HCT116 (cell line): Measurements from ENCODE around the gene F10. TPM values are rescaled to one million over a fixed set of nuclear protein-coding genes. Genes with fewer than 3 reads are reported as not detected.

Experiments
- ATAC-seq: fragments of 200-7000 bp; cut with Tn5 transposase; 2 replicates; pipeline ENCODE4 v1.9.1; 2020; ENCODE audit warnings: mild to moderate bottlenecking, moderate library complexity
- BruUV-seq: library from RNA; stranded (reverse); fragments of 400-500 nt; replicated peaks from 2 replicates; lab custom pipeline; 2021; lab: Mats Ljungman, UMichigan
- CTCF ChIA-PET: fragments of 300-600 bp; sonication (Branson Sonifier 250); formaldehyde crosslinking; loops from one replicate; lab custom pipeline; 2021; ENCODE audit warnings: antibody characterized with exemption; lab: Charles Lee
- POLR2A ChIA-PET: fragments of 300-600, 350-600 bp; sonication (Branson Sonifier 250); formaldehyde crosslinking; loops from one replicate; lab custom pipeline; 2021; ENCODE audit warnings: antibody characterized with exemption; lab: Charles Lee
- RAD21 ChIA-PET, 2 experiments: fragments of 300-600 bp; sonication (Branson Sonifier 250); formaldehyde crosslinking; loops; one replicate each; lab custom pipeline; 2023; ENCODE audit warnings: low total read pairs in 2 of 2; ENCODE audit not compliant: uncharacterized antibody in 2 of 2, unreplicated experiment in 2 of 2, low non-redundant PET in 1 of 2; lab: Charles Lee
- DNase-seq: peaks from one replicate; pipeline ENCODE4 v3.0.0-alpha.2; 2010; ENCODE audit warnings: low read depth, low spot score
- H2AFZ ChIP-seq: fragments of 200-600 bp; shearing (Covaris generic), sonication (generic); 2 replicates; pipeline ENCODE4 v1.6.1; 2017; ENCODE audit warnings: low read depth, mixed run types, mixed read lengths, antibody characterized with exemption, low read length; ENCODE audit not compliant: poor library complexity, severe bottlenecking
- H3K27ac ChIP-seq: 2 replicates; pipeline ENCODE4 v1.5.1; 2012; ENCODE audit warnings: low read depth, low read length
- H3K27me3 ChIP-seq: fragments of 200-600 bp; sonication (generic); 2 replicates; pipeline ENCODE4 v1.6.1; 2016; ENCODE audit warnings: mixed run types, low read length, mixed read lengths; ENCODE audit not compliant: insufficient read depth
- H3K36me3 ChIP-seq, 2 experiments: fragments of 200-500 bp in 1 of 2; fragments of 200-600 bp in 1 of 2; sonication (Bioruptor generic) in 1 of 2; sonication (generic) in 1 of 2; 2 replicates each; pipeline versions ENCODE4 v1.5.1 to v1.6.1; 2014 to 2016; ENCODE audit warnings: low read length in 2 of 2, inconsistent platforms in 1 of 2, mixed read lengths in 1 of 2, mixed run types in 1 of 2; ENCODE audit not compliant: insufficient read depth in 2 of 2, control insufficient read depth in 1 of 2
- H3K4me1 ChIP-seq, 2 experiments: fragments of 200-600 bp in 1 of 2; sonication (generic) in 1 of 2; 2 replicates each; pipeline versions ENCODE4 v1.5.1 to v1.6.1; 2012 to 2017; ENCODE audit warnings: low read length in 2 of 2, inconsistent platforms in 1 of 2, mild to moderate bottlenecking in 1 of 2, mixed read lengths in 1 of 2, mixed run types in 1 of 2, moderate library complexity in 1 of 2; ENCODE audit not compliant: insufficient read depth in 2 of 2, control insufficient read depth in 1 of 2
- H3K4me2 ChIP-seq: fragments of 200-600 bp; sonication (generic); 2 replicates; pipeline ENCODE4 v1.6.1; 2017; ENCODE audit warnings: mixed run types, low read length, mixed read lengths
- H3K4me3 ChIP-seq, 2 experiments: fragments of 200-600 bp in 1 of 2; sonication (generic) in 1 of 2; replicated peaks in 1 of 2; 2 replicates each; pipeline ENCODE4 v1.5.1; 2011 to 2016; ENCODE audit warnings: low read length in 2 of 2, control low read depth in 1 of 2, low read depth in 1 of 2, mild to moderate bottlenecking in 1 of 2, mixed read lengths in 1 of 2, mixed run types in 1 of 2
- H3K79me2 ChIP-seq: fragments of 200-600 bp; sonication (generic); 2 replicates; pipeline ENCODE4 v1.6.1; 2017; ENCODE audit warnings: mild to moderate bottlenecking, mixed run types, low read length, moderate library complexity, mixed read lengths; ENCODE audit not compliant: insufficient read depth
- H3K9ac ChIP-seq: fragments of 200-600 bp; sonication (generic); 2 replicates; pipeline ENCODE4 v1.6.1; 2016; ENCODE audit warnings: low read length, mixed read lengths
- H3K9me2 ChIP-seq: fragments of 200-600 bp; sonication (generic), shearing (Covaris generic); 2 replicates; pipeline ENCODE4 v1.6.1; 2017; ENCODE audit warnings: mixed run types, mild to moderate bottlenecking, moderate library complexity; ENCODE audit not compliant: insufficient read depth
- H3K9me3 ChIP-seq, 2 experiments: fragments of 200-500 bp in 1 of 2; fragments of 200-600 bp in 1 of 2; sonication (Bioruptor generic) in 1 of 2; sonication (generic) in 1 of 2; 2 replicates each; pipeline ENCODE4 v1.6.1; 2014 to 2017; ENCODE audit warnings: low read length in 2 of 2, mixed read lengths in 2 of 2, inconsistent platforms in 1 of 2, low read depth in 1 of 2, mild to moderate bottlenecking in 1 of 2, mixed run types in 1 of 2, moderate library complexity in 1 of 2; ENCODE audit not compliant: control insufficient read depth in 1 of 2, insufficient read depth in 1 of 2
- H4K20me1 ChIP-seq: fragments of 200-600 bp; sonication (generic), shearing (Covaris generic); 2 replicates; pipeline ENCODE4 v1.6.1; 2017; ENCODE audit warnings: mixed run types, mild to moderate bottlenecking, moderate library complexity; ENCODE audit not compliant: insufficient read depth
- ATF3 ChIP-seq: IDR thresholded peaks from 2 replicates; pipeline ENCODE4 v1.6.1; 2012
- CBX3 ChIP-seq: IDR thresholded peaks from 2 replicates; pipeline ENCODE4 v1.6.1; 2012; ENCODE audit warnings: low read depth
- CEBPB ChIP-seq: IDR thresholded peaks from 2 replicates; pipeline ENCODE4 v1.6.1; 2012; ENCODE audit warnings: low read depth
- EGR1 ChIP-seq: IDR thresholded peaks from 2 replicates; pipeline ENCODE4 v1.6.1; 2012; ENCODE audit warnings: low read depth
- ELF1 ChIP-seq: IDR thresholded peaks from 2 replicates; pipeline ENCODE4 v1.6.1; 2012; ENCODE audit warnings: low read depth, borderline replicate concordance
- EZH2 ChIP-seq: fragments of 200-600 bp; sonication (generic); IDR thresholded peaks from 2 replicates; pipeline ENCODE4 v1.6.1; 2017; ENCODE audit warnings: antibody characterized with exemption, mixed run types
- EZH2phosphoT487 ChIP-seq: fragments of 200-600 bp; IDR thresholded peaks from 2 replicates; pipeline ENCODE4 v1.6.1; 2018; ENCODE audit warnings: antibody characterized with exemption, borderline replicate concordance
- JUND ChIP-seq: IDR thresholded peaks from 2 replicates; pipeline ENCODE4 v1.6.1; 2012
- POLR2A ChIP-seq: IDR thresholded peaks from 2 replicates; pipeline ENCODE4 v1.7.0; 2011; ENCODE audit warnings: borderline replicate concordance; ENCODE audit not compliant: insufficient read depth, insufficient read length; ENCODE audit errors: extremely low read depth
- POLR2AphosphoS5 ChIP-seq: IDR thresholded peaks from 2 replicates; pipeline ENCODE4 v1.6.1; 2011; ENCODE audit warnings: mild to moderate bottlenecking, low read depth, low read length, moderate library complexity
- SIN3A ChIP-seq: IDR thresholded peaks from 2 replicates; pipeline ENCODE4 v1.6.1; 2012; ENCODE audit warnings: low read depth
- SP1 ChIP-seq: IDR thresholded peaks from 2 replicates; pipeline ENCODE4 v1.6.1; 2012; ENCODE audit warnings: low read depth
- SRF ChIP-seq: IDR thresholded peaks from 2 replicates; pipeline ENCODE4 v1.6.1; 2012; ENCODE audit warnings: low read depth
- TCF7L2 ChIP-seq: IDR thresholded peaks from 2 replicates; pipeline ENCODE4 v1.7.0; 2011; ENCODE audit warnings: borderline replicate concordance, inconsistent platforms; ENCODE audit not compliant: insufficient read depth, insufficient read length; ENCODE audit errors: extremely low read depth
- YY1 ChIP-seq: IDR thresholded peaks from 2 replicates; pipeline ENCODE4 v1.6.1; 2011; ENCODE audit warnings: low read length, low read depth, moderate library complexity, mild to moderate bottlenecking; ENCODE audit not compliant: insufficient replicate concordance; ENCODE audit errors: extremely low read depth
- ZFX ChIP-seq: fragments of 450-650 bp; IDR thresholded peaks from 2 replicates; pipeline ENCODE4 v1.6.1; 2017
- ZNF274 ChIP-seq: fragments of 200-500 bp; sonication (Bioruptor generic); IDR thresholded peaks from 2 replicates; pipeline ENCODE4 v1.6.1; 2014; ENCODE audit warnings: mild to moderate bottlenecking, low read depth, low read length, inconsistent platforms
- intact Hi-C: fragments of 100-400 bp; cut with micrococcal nuclease; formaldehyde crosslinking; loops from 2 replicates; pipeline ENCODE4 v1.10.0; 2022
- total RNA-seq: library from RNA; stranded (reverse); gene quantifications from one replicate; pipeline ENCODE4 v1.2.1, GENCODE V29; 2021; ENCODE audit not compliant: unreplicated experiment
- TF ChIP-seq, protein P1 (sequence below): IDR thresholded peaks from 2 replicates; pipeline ENCODE4 v1.6.1; 2012; ENCODE audit warnings: low read depth
- TF ChIP-seq, protein P2 (sequence below), 3 experiments: fragments of 200-600 bp in 1 of 3; sonication (generic) in 1 of 3; IDR thresholded peaks in 2 of 3; conservative IDR thresholded peaks in 1 of 3; 2 replicates each; pipeline ENCODE4 v1.5.1; 2012 to 2017; ENCODE audit warnings: low read depth in 2 of 3, low read length in 2 of 3, antibody characterized with exemption in 1 of 3, borderline replicate concordance in 1 of 3, control low read depth in 1 of 3, mild to moderate bottlenecking in 1 of 3, mixed read lengths in 1 of 3, mixed run types in 1 of 3, moderate library complexity in 1 of 3; ENCODE audit not compliant: insufficient read depth in 1 of 3
- TF ChIP-seq, protein P3 (sequence below): IDR thresholded peaks from 2 replicates; pipeline ENCODE4 v1.6.1; 2011; ENCODE audit warnings: mild to moderate bottlenecking, low read length, moderate library complexity; ENCODE audit not compliant: insufficient replicate concordance; ENCODE audit errors: extremely low read depth

F10 gene
- total RNA-seq, 1 experiment from 2014 or later = 4.0 TPM

- BruUV-seq = no TSS peak
- Histone ChIP-seq H3K27me3 (no peaks in the 10 kb centered on the region), H3K9me3 (no peaks in the 10 kb centered on the region), H2AFZ (no peak overlapping the region), H3K27ac (peak overlapping the region; percentile 65), H4K20me1 (no peaks in the 10 kb centered on the region; the same call in 1 of the 2 replicates), H3K4me3 (peak overlapping the region; percentile 4 to 45; a peak in 3 of 4 replicates), H3K79me2 (peaks cover 49% of the 10 kb centered on the region), H3K4me2 (peak overlapping the region; percentile 78), H3K9me2 (no peaks in the 10 kb centered on the region), H3K9ac (peak overlapping the region; percentile 58), H3K4me1 (peaks cover 21 to 30% of the 10 kb centered on the region in 2 experiments), H3K36me3 (peaks cover 36 to 57% of the 10 kb centered on the region in 2 experiments)
- ChIA-PET POLR2A (interaction anchor here (1.6 kb wide), 1 partner anchor 22 kb away, joined by 7 read pairs; the partner anchor contains the start of genes CUL4A and PCID2), CTCF (interaction anchor here (1.0 kb wide), 1 partner anchor 256 kb away, joined by 3 read pairs; no protein-coding TSS in a partner anchor), RAD21 (no interaction called here)
- ATAC-seq (peak; percentile 100), DNase-seq (peak; percentile 98)
- intact Hi-C loops = no loop called here
- TF ChIP-seq YY1 = peak; percentile 40
- TF ChIP-seq POLR2AphosphoS5 = peak; percentile 56
- 0 out of 2 replicates have a peak, but pooled peaks have one; percentile 50 for TF ChIP-seq ATF3
- TF ChIP-seq, protein P1, sequence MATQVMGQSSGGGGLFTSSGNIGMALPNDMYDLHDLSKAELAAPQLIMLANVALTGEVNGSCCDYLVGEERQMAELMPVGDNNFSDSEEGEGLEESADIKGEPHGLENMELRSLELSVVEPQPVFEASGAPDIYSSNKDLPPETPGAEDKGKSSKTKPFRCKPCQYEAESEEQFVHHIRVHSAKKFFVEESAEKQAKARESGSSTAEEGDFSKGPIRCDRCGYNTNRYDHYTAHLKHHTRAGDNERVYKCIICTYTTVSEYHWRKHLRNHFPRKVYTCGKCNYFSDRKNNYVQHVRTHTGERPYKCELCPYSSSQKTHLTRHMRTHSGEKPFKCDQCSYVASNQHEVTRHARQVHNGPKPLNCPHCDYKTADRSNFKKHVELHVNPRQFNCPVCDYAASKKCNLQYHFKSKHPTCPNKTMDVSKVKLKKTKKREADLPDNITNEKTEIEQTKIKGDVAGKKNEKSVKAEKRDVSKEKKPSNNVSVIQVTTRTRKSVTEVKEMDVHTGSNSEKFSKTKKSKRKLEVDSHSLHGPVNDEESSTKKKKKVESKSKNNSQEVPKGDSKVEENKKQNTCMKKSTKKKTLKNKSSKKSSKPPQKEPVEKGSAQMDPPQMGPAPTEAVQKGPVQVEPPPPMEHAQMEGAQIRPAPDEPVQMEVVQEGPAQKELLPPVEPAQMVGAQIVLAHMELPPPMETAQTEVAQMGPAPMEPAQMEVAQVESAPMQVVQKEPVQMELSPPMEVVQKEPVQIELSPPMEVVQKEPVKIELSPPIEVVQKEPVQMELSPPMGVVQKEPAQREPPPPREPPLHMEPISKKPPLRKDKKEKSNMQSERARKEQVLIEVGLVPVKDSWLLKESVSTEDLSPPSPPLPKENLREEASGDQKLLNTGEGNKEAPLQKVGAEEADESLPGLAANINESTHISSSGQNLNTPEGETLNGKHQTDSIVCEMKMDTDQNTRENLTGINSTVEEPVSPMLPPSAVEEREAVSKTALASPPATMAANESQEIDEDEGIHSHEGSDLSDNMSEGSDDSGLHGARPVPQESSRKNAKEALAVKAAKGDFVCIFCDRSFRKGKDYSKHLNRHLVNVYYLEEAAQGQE = no peak
- TF ChIP-seq CEBPB = peak; percentile 71
- peak; percentile 92 for TF ChIP-seq SIN3A
- TF ChIP-seq ZFX = no peak
- no peak for TF ChIP-seq EZH2phosphoT487
- TF ChIP-seq CBX3 = peak; percentile 82
- no peak for TF ChIP-seq ZNF274
- TF ChIP-seq JUND = peak; percentile 98
- TF ChIP-seq, protein P2, sequence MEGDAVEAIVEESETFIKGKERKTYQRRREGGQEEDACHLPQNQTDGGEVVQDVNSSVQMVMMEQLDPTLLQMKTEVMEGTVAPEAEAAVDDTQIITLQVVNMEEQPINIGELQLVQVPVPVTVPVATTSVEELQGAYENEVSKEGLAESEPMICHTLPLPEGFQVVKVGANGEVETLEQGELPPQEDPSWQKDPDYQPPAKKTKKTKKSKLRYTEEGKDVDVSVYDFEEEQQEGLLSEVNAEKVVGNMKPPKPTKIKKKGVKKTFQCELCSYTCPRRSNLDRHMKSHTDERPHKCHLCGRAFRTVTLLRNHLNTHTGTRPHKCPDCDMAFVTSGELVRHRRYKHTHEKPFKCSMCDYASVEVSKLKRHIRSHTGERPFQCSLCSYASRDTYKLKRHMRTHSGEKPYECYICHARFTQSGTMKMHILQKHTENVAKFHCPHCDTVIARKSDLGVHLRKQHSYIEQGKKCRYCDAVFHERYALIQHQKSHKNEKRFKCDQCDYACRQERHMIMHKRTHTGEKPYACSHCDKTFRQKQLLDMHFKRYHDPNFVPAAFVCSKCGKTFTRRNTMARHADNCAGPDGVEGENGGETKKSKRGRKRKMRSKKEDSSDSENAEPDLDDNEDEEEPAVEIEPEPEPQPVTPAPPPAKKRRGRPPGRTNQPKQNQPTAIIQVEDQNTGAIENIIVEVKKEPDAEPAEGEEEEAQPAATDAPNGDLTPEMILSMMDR (IDR thresholded peaks at IDR 0.05 in 2 of 3, conservative IDR thresholded peaks at IDR 0.05 in 1 of 3; ENCODE audit: borderline replicate concordance in 1 of 3, insufficient read depth in 1 of 3, low read depth in 2 of 3, low read length in 2 of 3) = 0 out of 6 replicates have a peak, but pooled peaks of 2 of the 3 experiments have one; percentile 2 to 15
- no peak; the same call in 1 of the 2 replicates for TF ChIP-seq ELF1
- TF ChIP-seq EGR1 = no peak
- TF ChIP-seq POLR2A = no peak
- TF ChIP-seq TCF7L2 = peak; percentile 85
- TF ChIP-seq SRF = peak; percentile 91
- TF ChIP-seq, protein P3, sequence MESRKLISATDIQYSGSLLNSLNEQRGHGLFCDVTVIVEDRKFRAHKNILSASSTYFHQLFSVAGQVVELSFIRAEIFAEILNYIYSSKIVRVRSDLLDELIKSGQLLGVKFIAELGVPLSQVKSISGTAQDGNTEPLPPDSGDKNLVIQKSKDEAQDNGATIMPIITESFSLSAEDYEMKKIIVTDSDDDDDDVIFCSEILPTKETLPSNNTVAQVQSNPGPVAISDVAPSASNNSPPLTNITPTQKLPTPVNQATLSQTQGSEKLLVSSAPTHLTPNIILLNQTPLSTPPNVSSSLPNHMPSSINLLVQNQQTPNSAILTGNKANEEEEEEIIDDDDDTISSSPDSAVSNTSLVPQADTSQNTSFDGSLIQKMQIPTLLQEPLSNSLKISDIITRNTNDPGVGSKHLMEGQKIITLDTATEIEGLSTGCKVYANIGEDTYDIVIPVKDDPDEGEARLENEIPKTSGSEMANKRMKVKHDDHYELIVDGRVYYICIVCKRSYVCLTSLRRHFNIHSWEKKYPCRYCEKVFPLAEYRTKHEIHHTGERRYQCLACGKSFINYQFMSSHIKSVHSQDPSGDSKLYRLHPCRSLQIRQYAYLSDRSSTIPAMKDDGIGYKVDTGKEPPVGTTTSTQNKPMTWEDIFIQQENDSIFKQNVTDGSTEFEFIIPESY = peak; percentile 28
- peak; percentile 93 for TF ChIP-seq SP1
- no peak for TF ChIP-seq EZH2
Observed at GRCh38 chr13:113187263-113187669, 64.7 kb downstream of the F10 start.
